ENCODE data around the gene FXYD1.
"Not testable (repeated sequence)": the region's sequence is repeated elsewhere in the genome, so short reads cannot be mapped to it uniquely, and the experiment has no call there.

FXYD1 gene

DNA sequence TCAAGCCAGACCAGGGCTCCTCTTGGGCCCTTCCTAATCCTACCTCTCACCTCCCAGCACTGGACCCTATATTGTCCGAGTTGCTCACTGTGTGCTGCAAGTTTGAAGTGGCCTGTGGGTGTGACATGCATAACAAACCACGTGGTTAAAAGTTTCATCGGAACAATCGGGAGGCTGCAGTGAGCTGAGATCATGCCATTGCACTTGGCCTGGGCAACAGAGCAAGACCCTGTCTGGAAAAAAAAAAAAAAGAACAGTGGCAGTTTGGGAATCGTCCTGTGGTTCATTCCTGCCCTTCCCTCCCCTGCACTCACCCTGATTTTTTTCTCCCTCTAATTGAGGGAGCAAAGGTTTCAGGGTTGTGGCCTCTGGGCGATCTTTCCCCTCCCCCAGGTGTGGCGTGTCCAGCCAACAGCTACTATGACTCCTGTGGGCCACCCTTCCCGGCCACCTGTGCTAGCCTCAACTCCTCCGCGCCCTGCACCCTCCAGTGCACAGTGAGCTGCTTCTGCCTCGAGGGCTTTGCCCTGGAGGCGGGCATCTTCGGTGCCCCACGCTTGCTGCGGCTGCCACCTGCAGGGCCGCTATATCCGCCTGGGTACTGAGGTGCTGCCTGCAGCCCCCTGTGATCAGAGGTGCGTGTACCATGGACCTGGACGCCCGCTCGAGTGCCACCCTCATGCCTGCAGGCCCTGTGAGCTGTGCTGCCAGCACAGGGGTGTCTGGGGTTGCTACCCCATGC lies 39.3 kb upstream of the FXYD1 start:
- no peak overlapping the region for H3K4me2 ChIP-seq (ENCODE audit: insufficient read depth, low read length)
- no peak for ATAC-seq (ENCODE audit: insufficient read depth, low read depth)
- TF ChIP-seq EZH2 (IDR thresholded peaks at IDR 0.05; ENCODE audit: borderline replicate concordance, low read depth, low read length, severe bottlenecking), result no peak
- TF ChIP-seq, protein P1, sequence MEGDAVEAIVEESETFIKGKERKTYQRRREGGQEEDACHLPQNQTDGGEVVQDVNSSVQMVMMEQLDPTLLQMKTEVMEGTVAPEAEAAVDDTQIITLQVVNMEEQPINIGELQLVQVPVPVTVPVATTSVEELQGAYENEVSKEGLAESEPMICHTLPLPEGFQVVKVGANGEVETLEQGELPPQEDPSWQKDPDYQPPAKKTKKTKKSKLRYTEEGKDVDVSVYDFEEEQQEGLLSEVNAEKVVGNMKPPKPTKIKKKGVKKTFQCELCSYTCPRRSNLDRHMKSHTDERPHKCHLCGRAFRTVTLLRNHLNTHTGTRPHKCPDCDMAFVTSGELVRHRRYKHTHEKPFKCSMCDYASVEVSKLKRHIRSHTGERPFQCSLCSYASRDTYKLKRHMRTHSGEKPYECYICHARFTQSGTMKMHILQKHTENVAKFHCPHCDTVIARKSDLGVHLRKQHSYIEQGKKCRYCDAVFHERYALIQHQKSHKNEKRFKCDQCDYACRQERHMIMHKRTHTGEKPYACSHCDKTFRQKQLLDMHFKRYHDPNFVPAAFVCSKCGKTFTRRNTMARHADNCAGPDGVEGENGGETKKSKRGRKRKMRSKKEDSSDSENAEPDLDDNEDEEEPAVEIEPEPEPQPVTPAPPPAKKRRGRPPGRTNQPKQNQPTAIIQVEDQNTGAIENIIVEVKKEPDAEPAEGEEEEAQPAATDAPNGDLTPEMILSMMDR (IDR thresholded peaks at IDR 0.05; ENCODE audit: borderline replicate concordance, extremely low read depth, low read length, poor library complexity, severe bottlenecking), result no peak

DNA sequence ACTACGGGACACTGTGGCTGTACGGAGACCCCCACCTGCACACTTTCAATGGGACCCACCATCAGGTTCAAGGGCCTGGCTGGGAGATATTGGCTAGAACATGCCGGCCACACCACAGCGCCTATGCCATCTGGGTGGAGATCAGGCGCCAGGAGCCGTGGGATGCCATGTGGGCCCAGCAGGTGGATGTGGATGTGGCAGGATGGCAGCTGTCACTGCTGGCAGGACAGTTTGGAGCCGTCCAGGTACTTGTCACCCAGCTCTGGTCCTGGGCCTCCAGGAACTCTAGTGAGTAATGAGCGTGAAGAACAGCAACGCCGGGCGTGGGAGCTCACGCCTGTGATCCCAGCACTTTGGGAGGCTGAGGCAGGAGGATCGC lies 38.7 kb upstream of the FXYD1 start:
- Histone ChIP-seq H3K9me3 (ENCODE audit: insufficient read depth, low read length, severe bottlenecking) (no peaks in the 10 kb centered on the region), H3K4me1 (ENCODE audit: insufficient read depth, low read length) (no peaks in the 10 kb centered on the region), H3K79me2 (ENCODE audit: insufficient read depth, low read length) (no peaks in the 10 kb centered on the region), H3K36me3 (ENCODE audit: insufficient read depth, low read length) (no peaks in the 10 kb centered on the region), H3K4me2 (ENCODE audit: insufficient read depth, low read length) (no peak overlapping the region), H4K20me1 (ENCODE audit: insufficient read depth, low read length) (no peaks in the 10 kb centered on the region), H2AFZ (ENCODE audit: low read depth, low read length) (no peak overlapping the region), H3K4me3 (ENCODE audit: low read depth in 1 of 2, low read length in 2 of 2) (no peak overlapping the region), H3K9ac (ENCODE audit: low read depth, low read length) (no peak overlapping the region), H3K27ac (ENCODE audit: low read length) (no peak overlapping the region), H3K27me3 (ENCODE audit: insufficient read depth, low read length, poor library complexity) (no peaks in the 10 kb centered on the region)
- ATAC-seq (ENCODE audit: insufficient read depth, low read depth), result no peak
- DNase-seq, result no peak
- TF ChIP-seq, protein P1 (IDR thresholded peaks at IDR 0.05; ENCODE audit: borderline replicate concordance, extremely low read depth, low read length, poor library complexity, severe bottlenecking), result no peak
- no peak for TF ChIP-seq EZH2 (IDR thresholded peaks at IDR 0.05; ENCODE audit: borderline replicate concordance, low read depth, low read length, severe bottlenecking)

More for the DNA sequence above, 39.3 kb upstream of the FXYD1 start:
- Histone ChIP-seq H2AFZ (ENCODE audit: low read depth, low read length) (no peak overlapping the region), H3K4me1 (ENCODE audit: insufficient read depth, low read length) (no peaks in the 10 kb centered on the region), H3K36me3 (ENCODE audit: insufficient read depth, low read length) (no peaks in the 10 kb centered on the region), H3K4me3 (ENCODE audit: low read depth in 1 of 2, low read length in 2 of 2) (no peak overlapping the region), H3K27ac (ENCODE audit: low read length) (no peak overlapping the region), H3K9ac (ENCODE audit: low read depth, low read length) (no peak overlapping the region), H4K20me1 (ENCODE audit: insufficient read depth, low read length) (no peaks in the 10 kb centered on the region), H3K79me2 (ENCODE audit: insufficient read depth, low read length) (no peaks in the 10 kb centered on the region), H3K9me3 (ENCODE audit: insufficient read depth, low read length, severe bottlenecking) (no peaks in the 10 kb centered on the region), H3K27me3 (ENCODE audit: insufficient read depth, low read length, poor library complexity) (no peaks in the 10 kb centered on the region)
- DNase-seq, result no peak

DNA sequence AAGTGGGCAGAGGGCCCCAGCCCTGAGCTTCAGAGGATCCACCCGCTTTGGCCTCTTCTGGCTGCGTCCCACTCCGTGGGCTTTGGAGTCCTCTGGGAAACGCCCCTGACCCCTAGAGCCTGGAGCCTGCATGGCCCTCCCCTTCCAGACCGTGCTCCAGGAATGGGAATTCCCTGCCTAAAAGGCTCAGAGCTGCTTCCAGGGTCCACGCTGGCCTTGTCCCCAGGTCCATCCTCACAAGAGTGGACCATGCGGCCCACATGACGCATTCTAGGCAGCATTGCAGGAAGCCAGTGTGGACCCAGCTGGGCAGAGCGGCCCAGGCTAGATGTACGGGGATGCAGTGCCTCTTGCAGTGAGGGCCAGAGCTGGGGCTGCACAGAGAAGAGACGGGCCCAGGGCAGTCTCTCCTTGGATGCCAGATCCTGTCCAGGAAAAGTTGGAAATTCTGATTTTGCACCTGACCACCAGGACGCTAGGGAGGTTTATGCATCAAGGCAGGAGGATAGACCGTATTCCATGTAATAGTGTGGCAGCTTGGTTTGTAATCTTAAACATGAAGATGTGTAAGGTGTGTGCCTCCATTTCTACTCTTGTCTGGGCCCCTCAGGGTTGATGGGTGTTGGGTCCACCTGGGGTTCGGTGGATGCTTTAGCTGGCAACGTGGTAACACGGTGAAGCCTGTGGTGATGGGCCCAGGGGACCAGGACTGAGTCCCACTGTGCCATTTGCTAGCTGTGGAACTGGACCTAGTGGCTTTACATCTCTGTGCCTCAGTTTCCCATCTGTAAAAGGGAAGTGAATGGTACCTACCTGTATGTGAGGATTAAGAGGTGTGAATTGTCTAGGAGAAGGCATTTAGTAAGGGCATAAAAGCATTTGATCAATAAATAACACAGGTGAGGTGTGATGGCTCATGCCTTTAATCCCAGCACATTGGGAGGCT lies 37.8 kb upstream of the FXYD1 start:
- ATAC-seq (ENCODE audit: insufficient read depth, low read depth), result no peak

DNA sequence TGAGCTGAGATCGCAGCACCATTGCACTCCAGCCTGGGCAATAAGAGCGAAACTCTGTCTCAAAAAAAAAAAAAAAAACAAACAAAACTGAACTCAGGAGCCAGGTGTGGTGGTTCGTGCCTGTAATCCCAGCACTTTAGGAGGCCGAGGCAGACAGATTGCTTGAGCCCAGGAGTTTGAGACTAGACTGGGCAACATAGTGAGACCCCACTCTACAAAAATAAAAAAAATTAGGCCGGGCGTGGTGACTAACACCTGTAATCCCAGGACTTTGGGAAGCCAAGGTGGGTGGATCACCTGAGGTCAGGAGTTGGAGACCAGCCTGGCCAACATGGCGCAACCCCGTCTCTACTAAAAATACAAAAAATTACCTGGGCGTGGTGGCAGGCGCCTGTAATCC lies 36.7 kb upstream of the FXYD1 start:
- ATAC-seq (ENCODE audit: insufficient read depth, low read depth), result not testable (repeated sequence)

More for the DNA sequence above, 37.8 kb upstream of the FXYD1 start:
- Histone ChIP-seq H3K9ac (ENCODE audit: low read depth, low read length) (no peak overlapping the region), H3K27ac (ENCODE audit: low read length) (no peak overlapping the region), H3K79me2 (ENCODE audit: insufficient read depth, low read length) (no peaks in the 10 kb centered on the region), H3K4me2 (ENCODE audit: insufficient read depth, low read length) (no peak overlapping the region), H4K20me1 (ENCODE audit: insufficient read depth, low read length) (no peaks in the 10 kb centered on the region), H3K27me3 (ENCODE audit: insufficient read depth, low read length, poor library complexity) (no peaks in the 10 kb centered on the region), H3K4me1 (ENCODE audit: insufficient read depth, low read length) (no peaks in the 10 kb centered on the region), H3K9me3 (ENCODE audit: insufficient read depth, low read length, severe bottlenecking) (no peaks in the 10 kb centered on the region), H3K4me3 (ENCODE audit: low read depth in 1 of 2, low read length in 2 of 2) (no peak overlapping the region), H2AFZ (ENCODE audit: low read depth, low read length) (no peak overlapping the region), H3K36me3 (ENCODE audit: insufficient read depth, low read length) (no peaks in the 10 kb centered on the region)
- TF ChIP-seq, protein P1 (IDR thresholded peaks at IDR 0.05; ENCODE audit: borderline replicate concordance, extremely low read depth, low read length, poor library complexity, severe bottlenecking), result no peak
- no peak for TF ChIP-seq EZH2 (IDR thresholded peaks at IDR 0.05; ENCODE audit: borderline replicate concordance, low read depth, low read length, severe bottlenecking)
- no peak for DNase-seq

DNA sequence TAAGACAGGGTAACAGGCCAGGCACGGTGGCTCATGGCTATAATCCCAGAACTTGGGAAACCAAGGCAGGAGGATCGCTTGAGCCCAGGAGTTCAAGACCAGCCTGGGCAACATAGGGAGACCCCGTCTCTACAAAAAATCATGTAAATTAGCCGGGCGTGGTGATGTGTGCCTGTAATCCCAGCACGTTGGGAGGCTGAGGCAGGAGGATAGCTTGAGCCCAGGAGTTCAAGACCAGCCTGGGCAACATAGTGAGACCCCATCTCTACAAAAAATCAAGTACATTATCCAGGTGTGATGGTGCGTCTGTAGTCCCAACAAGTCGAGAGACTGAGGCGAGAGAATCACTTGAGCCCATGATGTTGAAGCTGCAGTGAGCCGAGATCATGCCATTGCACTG lies 35.0 kb upstream of the FXYD1 start:
- not testable (repeated sequence) for H2AFZ ChIP-seq (ENCODE audit: low read depth, low read length); H3K9me3 ChIP-seq (ENCODE audit: insufficient read depth, low read length, severe bottlenecking); H3K27me3 ChIP-seq (ENCODE audit: insufficient read depth, low read length, poor library complexity); H3K4me3 ChIP-seq (ENCODE audit: low read depth in 1 of 2, low read length in 2 of 2); ATAC-seq (ENCODE audit: insufficient read depth, low read depth); H3K36me3 ChIP-seq (ENCODE audit: insufficient read depth, low read length); H4K20me1 ChIP-seq (ENCODE audit: insufficient read depth, low read length); H3K27ac ChIP-seq (ENCODE audit: low read length); DNase-seq; H3K79me2 ChIP-seq (ENCODE audit: insufficient read depth, low read length); H3K4me1 ChIP-seq (ENCODE audit: insufficient read depth, low read length); H3K9ac ChIP-seq (ENCODE audit: low read depth, low read length); H3K4me2 ChIP-seq (ENCODE audit: insufficient read depth, low read length)

More for the DNA sequence above, 36.7 kb upstream of the FXYD1 start:
- DNase-seq; H3K4me2 ChIP-seq (ENCODE audit: insufficient read depth, low read length); H2AFZ ChIP-seq (ENCODE audit: low read depth, low read length); H3K9ac ChIP-seq (ENCODE audit: low read depth, low read length); H3K4me1 ChIP-seq (ENCODE audit: insufficient read depth, low read length); H3K27ac ChIP-seq (ENCODE audit: low read length); H3K27me3 ChIP-seq (ENCODE audit: insufficient read depth, low read length, poor library complexity); H3K36me3 ChIP-seq (ENCODE audit: insufficient read depth, low read length); H3K4me3 ChIP-seq (ENCODE audit: low read depth in 1 of 2, low read length in 2 of 2); H3K79me2 ChIP-seq (ENCODE audit: insufficient read depth, low read length); H3K9me3 ChIP-seq (ENCODE audit: insufficient read depth, low read length, severe bottlenecking); H4K20me1 ChIP-seq (ENCODE audit: insufficient read depth, low read length): not testable (repeated sequence)

Measured in DND-41 (cell line).